Right lobe of liver (tissue), 6 donors: ENCODE results near the gene MLANA. TPM values are rescaled to one million over a fixed set of nuclear protein-coding genes. Genes with fewer than 3 reads are reported as not detected.

Experiments
- ATAC-seq, 4 donors: fragments of 200-7000 bp; cut with Tn5 transposase; one replicate each; pipeline ENCODE4 v1.9.1; 2020; ENCODE audit warnings: mild to moderate bottlenecking in 4 of 4, moderate library complexity in 4 of 4
- DNase-seq, 3 donors: peaks; one replicate each; pipeline ENCODE4 v3.0.0-alpha.2; 2020
- H3K27ac ChIP-seq, 3 donors: fragments of 200-600 bp; one replicate each; pipeline ENCODE4 v1.8.0; 2022
- H3K27me3 ChIP-seq, 2 donors: fragments of 200-600 bp; one replicate each; pipeline ENCODE4 v1.8.0; 2022
- H3K36me3 ChIP-seq, 4 donors: fragments of 200-600 bp; sonication (generic) in 1 of 4; one replicate each; pipeline versions ENCODE4 v1.5.1 to v1.8.0; 2017 to 2022; ENCODE audit warnings: control low read depth in 1 of 4
- H3K4me1 ChIP-seq, 4 donors: fragments of 200-600 bp; sonication (generic) in 1 of 4; one replicate each; pipeline versions ENCODE4 v1.5.1 to v1.8.0; 2017 to 2022; ENCODE audit warnings: control low read depth in 1 of 4
- H3K4me3 ChIP-seq, 3 donors: fragments of 200-600 bp; one replicate each; pipeline ENCODE4 v1.8.0; 2022
- H3K9me3 ChIP-seq, 4 donors: fragments of 200-600 bp; sonication (generic) in 1 of 4; one replicate each; pipeline versions ENCODE4 v1.5.1 to v1.8.0; 2017 to 2022; ENCODE audit warnings: control low read depth in 1 of 4
- POLR2A ChIP-seq: fragments of 450-650 bp; IDR thresholded peaks from one replicate; pipeline ENCODE4 v1.6.1; 2017; ENCODE audit warnings: antibody characterized with exemption, mild to moderate bottlenecking
- WGBS: methylation state at CpG from one replicate; pipeline ENCODE4 v1.1.6; 2018; ENCODE audit warnings: low coverage, low lambda C conversion rate; ENCODE audit not compliant: insufficient coverage; ENCODE audit errors: missing lambda C conversion rate; 5-methylcytosine and 5-hydroxymethylcytosine counted together
- intact Hi-C, 2 donors: fragments of 100-400 bp; cut with DNase I; formaldehyde crosslinking; loops; one replicate each; pipeline versions ENCODE4 v1.11.2 to v1.14.1; 2022
- total RNA-seq, 6 experiments: library from RNA; depleted of rRNA in 2 of 6; stranded (reverse); fragments of >200 nt in 2 of 6; fragmentation: NEBNext Ultra II Directional in 3 of 6; extraction: Animal tissue kit (Norgen Biotek cat#: 25700) in 3 of 6; gene quantifications; one replicate each; pipeline versions ENCODE4 v1.1.0 to v1.2.4, GENCODE V29; 2016 to 2023
- TF ChIP-seq, protein P1 (sequence below), 4 donors: fragments of 200-600 bp in 3 of 4; fragments of 450-650 bp in 1 of 4; IDR thresholded peaks; one replicate each; pipeline versions ENCODE4 v1.5.1 to v1.8.0; 2016 to 2022; ENCODE audit warnings: antibody characterized with exemption in 4 of 4, mild to moderate bottlenecking in 2 of 4
- donor health status: DM: no; HTN: yes; CAD: no.
- donor health status: DM: no; HTN: no; CAD: no.
- donor health status: DM: no; HTN: no; CAD: no.
- donor health status: DM: no; HTN: yes; CAD: no.
- donor health status: DM: no; HTN: yes; CAD: no.

The MLANA gene
- total RNA-seq, 6 experiments from 2014 or later: not detected

GRCh38 chr9:5871785-5872184, 18.9 kb upstream of the MLANA start:
- Histone ChIP-seq H3K36me3 (no peaks in the 10 kb centered on the region), H3K27me3 (no peaks in the 10 kb centered on the region), H3K4me3 (no peak overlapping the region), H3K9me3 (no peaks in the 10 kb centered on the region), H3K27ac (no peak overlapping the region), H3K4me1 (no peaks in the 10 kb centered on the region)
- TF ChIP-seq, protein P1, sequence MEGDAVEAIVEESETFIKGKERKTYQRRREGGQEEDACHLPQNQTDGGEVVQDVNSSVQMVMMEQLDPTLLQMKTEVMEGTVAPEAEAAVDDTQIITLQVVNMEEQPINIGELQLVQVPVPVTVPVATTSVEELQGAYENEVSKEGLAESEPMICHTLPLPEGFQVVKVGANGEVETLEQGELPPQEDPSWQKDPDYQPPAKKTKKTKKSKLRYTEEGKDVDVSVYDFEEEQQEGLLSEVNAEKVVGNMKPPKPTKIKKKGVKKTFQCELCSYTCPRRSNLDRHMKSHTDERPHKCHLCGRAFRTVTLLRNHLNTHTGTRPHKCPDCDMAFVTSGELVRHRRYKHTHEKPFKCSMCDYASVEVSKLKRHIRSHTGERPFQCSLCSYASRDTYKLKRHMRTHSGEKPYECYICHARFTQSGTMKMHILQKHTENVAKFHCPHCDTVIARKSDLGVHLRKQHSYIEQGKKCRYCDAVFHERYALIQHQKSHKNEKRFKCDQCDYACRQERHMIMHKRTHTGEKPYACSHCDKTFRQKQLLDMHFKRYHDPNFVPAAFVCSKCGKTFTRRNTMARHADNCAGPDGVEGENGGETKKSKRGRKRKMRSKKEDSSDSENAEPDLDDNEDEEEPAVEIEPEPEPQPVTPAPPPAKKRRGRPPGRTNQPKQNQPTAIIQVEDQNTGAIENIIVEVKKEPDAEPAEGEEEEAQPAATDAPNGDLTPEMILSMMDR (IDR thresholded peaks at IDR 0.05): no peak
- no peak for TF ChIP-seq POLR2A
- 38% methylated on average over 1 of the region's 2 CpGs for WGBS
- intact Hi-C loops: no loop called here
- ATAC-seq (no peak), DNase-seq (no peak)

- DNase-seq (no peak), ATAC-seq (no peak)
- H3K4me3 ChIP-seq: no peak overlapping the region
- WGBS: 59% methylated on average over 4 of the region's 4 CpGs
- no peaks in the 10 kb centered on the region for H3K4me1 ChIP-seq
- H3K9me3 ChIP-seq: no peaks in the 10 kb centered on the region
- intact Hi-C loops: no loop called here
- no peaks in the 10 kb centered on the region for H3K36me3 ChIP-seq
- no peak for TF ChIP-seq POLR2A
- TF ChIP-seq, protein P1 (IDR thresholded peaks at IDR 0.05): no peak
- H3K27me3 ChIP-seq: no peaks in the 10 kb centered on the region
- H3K27ac ChIP-seq: no peak overlapping the region
These were observed 18.2 kb upstream of the MLANA start for GRCh38 chr9:5872511-5872910.

DNA sequence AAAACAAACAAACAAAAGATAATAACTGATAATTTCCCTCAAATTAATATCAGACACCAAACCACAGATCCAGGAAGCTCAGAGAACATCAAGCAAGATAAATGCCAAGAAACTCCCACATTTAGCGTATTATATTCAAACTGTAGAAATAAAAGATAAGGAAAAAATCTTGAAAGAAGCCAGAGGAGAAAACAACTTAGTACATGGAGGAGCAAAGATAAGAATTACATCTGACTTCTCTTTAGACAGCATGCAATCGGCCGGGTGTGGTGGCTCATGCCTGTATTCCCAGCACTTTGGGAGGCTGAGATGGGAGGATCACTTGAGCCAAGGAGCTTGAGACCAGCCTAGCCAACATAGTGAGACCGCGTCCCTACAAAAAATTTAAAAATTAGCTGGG, 17.2 kb upstream of the MLANA start:
- Histone ChIP-seq H3K27me3 (no peaks in the 10 kb centered on the region), H3K9me3 (no peaks in the 10 kb centered on the region), H3K27ac (no peak overlapping the region), H3K36me3 (no peaks in the 10 kb centered on the region), H3K4me3 (no peak overlapping the region), H3K4me1 (no peaks in the 10 kb centered on the region)
- 93% methylated on average over 5 of the region's 5 CpGs for WGBS
- ATAC-seq: no peak
- intact Hi-C loops: no loop called here
- DNase-seq: no peak
- TF ChIP-seq, protein P1 (IDR thresholded peaks at IDR 0.05): no peak
- TF ChIP-seq POLR2A: no peak

- no peak overlapping the region for H3K27ac ChIP-seq
- intact Hi-C loops: no loop called here
These were observed 16.6 kb upstream of the MLANA start for GRCh38 chr9:5874048-5874447.

More at GRCh38 chr9:5874048-5874447, 16.6 kb upstream of the MLANA start:
- Histone ChIP-seq H3K27me3 (no peaks in the 10 kb centered on the region), H3K4me1 (no peaks in the 10 kb centered on the region), H3K4me3 (no peak overlapping the region), H3K36me3 (no peaks in the 10 kb centered on the region), H3K9me3 (no peaks in the 10 kb centered on the region)
- DNase-seq (no peak), ATAC-seq (no peak)
- WGBS: 53% methylated on average over 2 of the region's 2 CpGs
- TF ChIP-seq POLR2A: no peak
- TF ChIP-seq, protein P1 (IDR thresholded peaks at IDR 0.05): no peak
